ENCODE results near the gene IQCK.
"Not testable (repeated sequence)": the region's sequence is repeated elsewhere in the genome, so short reads cannot be mapped to it uniquely, and the experiment has no call there.

IQCK gene

DNA sequence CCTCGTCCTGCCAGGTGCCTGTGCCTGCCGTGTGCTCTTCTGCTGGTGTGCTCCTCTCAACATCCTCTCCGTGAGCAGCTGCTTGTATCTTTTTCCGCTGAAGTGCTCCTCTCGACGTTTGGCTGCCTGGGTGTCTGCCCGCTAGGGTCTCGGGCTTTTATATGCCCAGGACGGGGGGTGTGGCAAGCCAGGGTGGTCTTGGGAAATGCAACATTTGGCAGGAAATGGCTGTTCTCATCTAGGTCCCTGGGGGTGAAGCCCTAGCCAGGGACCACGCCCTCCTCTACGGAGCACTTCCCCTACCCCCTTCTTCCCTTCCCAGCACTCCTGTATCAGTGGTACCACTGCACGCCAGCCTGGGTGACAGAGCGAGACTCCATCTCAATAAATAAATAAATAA, 49.4 kb downstream of the IQCK start:
- peaks cover 11% of the 10 kb centered on the region for H3K9me3 Mint-ChIP-seq
- no peak overlapping the region for H3K4me3 Mint-ChIP-seq
- no peak for ATAC-seq (ENCODE audit: low read depth)
- H3K27ac Mint-ChIP-seq, result no peak overlapping the region
- no peaks in the 10 kb centered on the region for H3K4me1 Mint-ChIP-seq
- no peak for DNase-seq (ENCODE audit: low spot score in 2 of 2)
- H3K27me3 Mint-ChIP-seq, result peaks cover 4% of the 10 kb centered on the region
- peaks cover 9% of the 10 kb centered on the region for H3K36me3 Mint-ChIP-seq

- H3K27me3 Mint-ChIP-seq, result peaks cover 4% of the 10 kb centered on the region
- H3K4me3 Mint-ChIP-seq, result no peak overlapping the region
- peaks cover 9% of the 10 kb centered on the region for H3K36me3 Mint-ChIP-seq
- H3K9me3 Mint-ChIP-seq, result peaks cover 11% of the 10 kb centered on the region
- no peaks in the 10 kb centered on the region for H3K4me1 Mint-ChIP-seq
- no peak overlapping the region for H3K27ac Mint-ChIP-seq
- ATAC-seq (ENCODE audit: low read depth), result no peak
- DNase-seq (ENCODE audit: low spot score in 2 of 2), result no peak
Measured at GRCh38 chr16:19769239-19769638, 51.2 kb downstream of the IQCK start.

GRCh38 chr16:19771040-19771439, 53.0 kb downstream of the IQCK start:
- Mint-ChIP-seq H3K36me3 (peaks cover 9% of the 10 kb centered on the region), H3K9me3 (peaks cover 11% of the 10 kb centered on the region), H3K27me3 (peaks cover 4% of the 10 kb centered on the region), H3K4me3 (no peak overlapping the region), H3K27ac (no peak overlapping the region), H3K4me1 (no peaks in the 10 kb centered on the region)
- DNase-seq (ENCODE audit: low spot score in 2 of 2) (no peak), ATAC-seq (ENCODE audit: low read depth) (no peak)

DNA sequence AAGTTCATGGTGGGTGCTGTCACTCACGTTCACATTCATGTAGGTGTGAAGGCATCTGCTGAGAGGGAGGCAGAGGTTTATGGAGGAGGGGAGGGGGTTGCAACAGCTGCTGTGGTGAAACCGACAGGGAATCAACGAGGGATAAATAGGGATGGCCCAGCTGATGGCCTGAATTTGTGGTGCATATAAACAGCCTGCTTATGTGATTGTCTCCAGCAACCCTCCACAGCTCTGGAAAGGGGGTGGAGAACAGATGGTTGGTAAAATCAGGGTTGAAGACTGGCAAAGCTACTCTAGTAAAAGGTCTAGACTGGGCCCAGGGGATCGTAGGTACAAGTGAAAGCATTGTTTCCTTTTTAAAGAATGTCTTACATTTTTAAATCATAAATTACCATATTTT, 53.7 kb downstream of the IQCK start:
- Mint-ChIP-seq H3K4me1 (no peaks in the 10 kb centered on the region), H3K4me3 (no peak overlapping the region), H3K9me3 (peaks cover 11% of the 10 kb centered on the region), H3K36me3 (peaks cover 9% of the 10 kb centered on the region), H3K27me3 (peaks cover 4% of the 10 kb centered on the region), H3K27ac (no peak overlapping the region)
- ATAC-seq (ENCODE audit: low read depth) (no peak), DNase-seq (ENCODE audit: low spot score in 2 of 2) (no peak)

GRCh38 chr16:19774024-19774423, 56.0 kb downstream of the IQCK start:
- peaks cover 6% of the 10 kb centered on the region for H3K36me3 Mint-ChIP-seq
- H3K27ac Mint-ChIP-seq, result no peak overlapping the region
- DNase-seq (ENCODE audit: low spot score in 2 of 2), result no peak
- H3K4me1 Mint-ChIP-seq, result peaks cover 2% of the 10 kb centered on the region
- peaks cover 9% of the 10 kb centered on the region for H3K9me3 Mint-ChIP-seq
- H3K4me3 Mint-ChIP-seq, result no peak overlapping the region
- peaks cover 2% of the 10 kb centered on the region for H3K27me3 Mint-ChIP-seq
- ATAC-seq (ENCODE audit: low read depth), result no peak

DNA sequence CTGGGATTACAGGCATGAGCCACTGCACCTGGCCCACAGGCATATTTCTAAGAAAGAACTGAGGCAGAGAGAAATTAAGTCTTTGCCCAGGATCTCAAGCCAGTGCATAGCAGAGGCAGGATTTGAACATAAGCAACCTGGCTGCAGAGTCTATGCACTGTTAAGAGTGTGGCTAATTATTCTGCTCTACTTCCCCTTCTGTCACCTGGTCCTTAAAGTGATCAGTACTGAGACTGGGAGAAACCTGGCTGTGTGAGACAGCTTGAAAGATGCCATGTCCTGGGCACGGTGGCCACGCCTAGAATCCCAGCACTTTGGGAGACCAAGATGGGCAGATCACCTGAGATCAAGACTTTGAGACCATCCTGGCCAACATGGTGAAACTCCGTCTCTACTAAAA, 58.1 kb downstream of the IQCK start:
- Mint-ChIP-seq H3K4me1 (peaks cover 2% of the 10 kb centered on the region), H3K27ac (no peak overlapping the region), H3K27me3 (no peaks in the 10 kb centered on the region), H3K36me3 (no peaks in the 10 kb centered on the region), H3K9me3 (no peaks in the 10 kb centered on the region), H3K4me3 (no peak overlapping the region)
- DNase-seq (ENCODE audit: low spot score in 2 of 2) (no peak), ATAC-seq (ENCODE audit: low read depth) (no peak)

DNA sequence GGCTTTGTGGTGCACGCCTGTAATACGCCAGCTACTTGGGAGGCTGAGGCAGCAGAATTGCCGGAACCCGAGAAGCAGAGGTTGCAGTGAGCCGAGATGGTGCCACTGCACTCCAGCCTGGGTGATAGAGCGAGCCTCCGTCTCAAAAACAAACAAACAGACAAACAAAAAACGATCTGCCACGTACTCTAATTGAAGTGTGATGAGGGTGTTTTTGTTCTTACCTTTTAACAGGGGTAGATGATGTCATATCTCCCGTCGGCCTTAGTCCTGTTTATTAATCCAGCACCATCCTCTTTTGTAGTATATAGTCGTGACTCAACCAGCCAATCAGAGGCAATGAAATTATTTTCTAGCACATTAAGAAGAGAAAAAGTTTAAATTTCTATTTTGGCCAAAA, 58.5 kb downstream of the IQCK start:
- Mint-ChIP-seq H3K4me3 (no peak overlapping the region), H3K27me3 (no peaks in the 10 kb centered on the region), H3K4me1 (peaks cover 2% of the 10 kb centered on the region), H3K9me3 (no peaks in the 10 kb centered on the region), H3K36me3 (no peaks in the 10 kb centered on the region), H3K27ac (no peak overlapping the region)
- no peak for DNase-seq (ENCODE audit: low spot score in 2 of 2)
- ATAC-seq (ENCODE audit: low read depth), result no peak

- ATAC-seq (ENCODE audit: low read depth) (no peak), DNase-seq (ENCODE audit: low spot score in 2 of 2) (no peak)
- Mint-ChIP-seq H3K4me1 (peaks cover 2% of the 10 kb centered on the region), H3K27me3 (no peaks in the 10 kb centered on the region), H3K4me3 (no peak overlapping the region), H3K9me3 (no peaks in the 10 kb centered on the region), H3K27ac (no peak overlapping the region), H3K36me3 (no peaks in the 10 kb centered on the region)
Measured at GRCh38 chr16:19780321-19780720, 62.2 kb downstream of the IQCK start.

DNA sequence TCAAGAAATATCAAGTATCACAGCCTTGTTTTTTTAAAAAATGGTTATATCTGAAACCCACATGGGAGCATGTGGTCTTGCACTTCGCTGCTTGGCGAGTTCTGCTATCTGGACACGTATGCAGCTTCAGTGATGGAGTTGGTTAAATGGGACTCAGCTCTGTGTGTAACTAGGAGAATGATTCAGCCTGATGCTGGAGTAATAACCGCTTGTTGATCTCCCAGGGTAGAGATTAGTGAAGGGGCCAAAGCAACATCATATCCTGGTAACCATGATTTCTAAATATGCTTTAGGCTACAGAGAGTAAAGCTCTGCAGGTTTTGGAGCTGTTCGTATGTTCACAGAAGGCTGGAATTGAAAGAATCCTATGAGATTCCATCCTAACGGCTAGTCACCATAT, 63.2 kb downstream of the IQCK start:
- H3K4me1 Mint-ChIP-seq, result peaks cover 2% of the 10 kb centered on the region
- DNase-seq (ENCODE audit: low spot score in 2 of 2) (no peak), ATAC-seq (ENCODE audit: low read depth) (no peak)
- no peaks in the 10 kb centered on the region for H3K27me3 Mint-ChIP-seq
- no peak overlapping the region for H3K4me3 Mint-ChIP-seq
- no peaks in the 10 kb centered on the region for H3K9me3 Mint-ChIP-seq
- H3K36me3 Mint-ChIP-seq, result no peaks in the 10 kb centered on the region
- H3K27ac Mint-ChIP-seq, result no peak overlapping the region

DNA sequence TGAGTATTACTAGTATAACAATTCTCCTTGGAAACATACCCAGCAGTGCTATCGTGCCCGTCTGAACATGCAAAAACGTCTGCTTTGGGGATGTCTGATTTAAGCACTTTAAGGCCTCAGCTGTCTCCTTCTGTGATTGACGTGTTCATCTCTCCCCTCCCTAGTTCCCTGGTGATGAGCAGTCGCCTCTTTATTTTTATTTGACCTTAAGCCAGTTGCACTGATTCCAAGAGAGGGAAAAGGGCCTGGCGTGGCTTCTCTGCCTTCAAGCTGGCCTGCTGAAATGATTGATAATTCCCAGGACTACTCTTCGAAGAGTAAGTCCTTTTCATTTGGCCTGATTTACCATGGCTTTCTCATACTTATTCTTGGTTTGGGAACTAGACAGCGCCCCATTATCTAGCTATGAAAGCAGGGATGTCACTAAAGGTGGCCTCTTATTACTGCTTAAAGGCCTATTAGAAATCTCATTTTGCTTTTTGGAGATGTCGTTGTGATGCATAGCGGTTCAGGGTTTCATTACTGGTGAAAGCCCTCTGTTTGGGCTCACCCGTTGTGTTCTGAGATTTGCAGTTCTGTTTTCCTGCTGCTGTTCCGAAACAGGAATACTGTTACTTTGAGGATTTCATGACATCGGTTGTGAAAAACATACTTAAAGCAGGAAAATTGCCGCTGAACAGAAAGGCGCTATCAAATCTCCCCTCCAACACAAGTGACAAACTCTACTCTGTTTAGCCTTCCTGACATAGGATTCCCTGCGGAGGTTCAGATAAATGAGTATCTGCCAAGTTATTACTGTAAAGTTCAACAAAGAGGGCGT, 65.5 kb downstream of the IQCK start:
- no peaks in the 10 kb centered on the region for H3K4me1 Mint-ChIP-seq
- no peaks in the 10 kb centered on the region for H3K9me3 Mint-ChIP-seq
- H3K27ac Mint-ChIP-seq, result no peak overlapping the region
- DNase-seq (ENCODE audit: low spot score in 2 of 2) (no peak), ATAC-seq (ENCODE audit: low read depth) (no peak)
- peaks cover 1% of the 10 kb centered on the region for H3K27me3 Mint-ChIP-seq
- no peaks in the 10 kb centered on the region for H3K36me3 Mint-ChIP-seq
- no peak overlapping the region for H3K4me3 Mint-ChIP-seq

DNA sequence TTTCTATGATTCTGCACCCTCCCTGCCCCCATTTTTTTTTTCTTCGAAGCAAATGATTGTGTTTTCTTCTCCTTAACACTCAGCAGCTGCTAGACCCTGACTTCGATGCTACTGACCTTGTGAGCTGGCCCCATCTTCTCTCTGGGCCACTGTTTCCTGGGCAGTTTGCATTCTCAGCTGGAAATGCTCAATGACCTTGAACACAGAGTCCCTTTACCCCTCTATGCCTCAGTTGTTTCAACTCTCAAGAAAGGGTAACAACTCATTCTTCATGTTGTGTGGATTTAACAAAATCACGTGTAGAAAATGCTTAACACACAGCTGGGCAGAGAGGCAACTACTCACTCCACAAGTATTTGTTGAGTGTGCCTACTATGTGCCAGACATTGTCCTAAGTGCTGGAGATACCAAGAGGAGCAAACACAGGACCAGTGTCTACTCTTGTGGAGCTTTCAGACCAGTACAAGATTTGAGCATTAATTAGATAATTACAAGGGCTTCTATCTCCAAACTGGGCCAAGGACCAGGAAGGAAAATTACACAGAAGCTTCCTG, 66.2 kb downstream of the IQCK start:
- Mint-ChIP-seq H3K4me1 (no peaks in the 10 kb centered on the region), H3K27me3 (peaks cover 1% of the 10 kb centered on the region), H3K36me3 (no peaks in the 10 kb centered on the region), H3K9me3 (no peaks in the 10 kb centered on the region), H3K4me3 (no peak overlapping the region), H3K27ac (no peak overlapping the region)
- no peak for DNase-seq (ENCODE audit: low spot score in 2 of 2)
- no peak for ATAC-seq (ENCODE audit: low read depth)

DNA sequence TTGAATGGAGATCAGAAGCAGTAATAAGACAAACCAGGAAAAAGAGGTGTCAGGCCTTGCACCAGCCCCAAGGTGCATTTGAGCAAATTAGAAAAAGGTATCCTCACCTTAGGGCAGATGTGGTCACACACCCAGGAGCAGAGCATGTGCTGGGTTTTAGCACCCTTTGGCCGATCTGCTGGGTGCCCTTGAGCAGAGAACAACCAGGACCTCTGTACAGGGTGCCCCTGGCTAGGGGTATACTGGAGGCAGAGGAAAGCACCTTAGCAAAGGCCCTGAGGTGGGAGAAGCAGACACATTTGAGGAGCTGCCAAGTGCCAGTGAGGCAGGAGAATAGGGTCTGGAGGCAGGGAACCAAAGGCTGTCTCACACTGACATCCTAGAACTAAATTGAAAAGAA, 67.0 kb downstream of the IQCK start:
- ATAC-seq (ENCODE audit: low read depth), result no peak

DNA sequence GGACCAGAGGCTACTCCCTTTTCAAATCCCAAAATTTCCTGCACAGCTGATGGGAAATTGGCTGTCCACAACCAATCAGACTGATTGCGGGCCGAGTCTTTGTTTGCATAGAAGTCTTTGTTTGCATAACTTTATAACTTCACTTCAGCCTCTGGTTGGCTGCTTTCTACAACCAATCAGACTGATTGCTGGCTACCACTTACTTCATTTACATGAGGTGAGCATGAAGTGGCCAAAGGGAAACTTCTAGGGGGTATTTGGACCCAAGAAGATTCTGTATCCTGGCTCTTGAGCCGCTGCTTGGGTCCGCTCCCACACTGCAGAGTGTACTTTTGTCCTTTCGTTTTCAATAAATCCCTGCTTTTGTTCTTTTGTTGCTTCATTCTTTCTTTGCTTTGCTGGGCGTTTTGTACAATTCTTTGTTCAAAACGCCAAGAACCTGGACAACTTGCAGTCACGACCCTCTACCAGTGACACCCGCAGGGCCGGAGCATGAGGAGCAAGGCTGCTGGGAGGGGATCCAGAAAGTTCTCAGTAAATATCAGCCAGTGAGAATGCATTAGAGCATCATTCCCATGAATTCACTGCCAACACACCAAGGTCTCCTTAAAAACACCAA, 67.5 kb downstream of the IQCK start:
- DNase-seq (ENCODE audit: low spot score in 2 of 2), result no peak
- H3K9me3 Mint-ChIP-seq, result no peaks in the 10 kb centered on the region
- no peak overlapping the region for H3K27ac Mint-ChIP-seq
- no peaks in the 10 kb centered on the region for H3K36me3 Mint-ChIP-seq
- no peak overlapping the region for H3K4me3 Mint-ChIP-seq
- H3K27me3 Mint-ChIP-seq, result peaks cover 1% of the 10 kb centered on the region
- no peak for ATAC-seq (ENCODE audit: low read depth)
- no peaks in the 10 kb centered on the region for H3K4me1 Mint-ChIP-seq

More for the DNA sequence above, 67.0 kb downstream of the IQCK start:
- Mint-ChIP-seq H3K9me3 (no peaks in the 10 kb centered on the region), H3K27me3 (peaks cover 1% of the 10 kb centered on the region), H3K27ac (no peak overlapping the region), H3K4me1 (no peaks in the 10 kb centered on the region), H3K36me3 (no peaks in the 10 kb centered on the region), H3K4me3 (no peak overlapping the region)
- no peak for DNase-seq (ENCODE audit: low spot score in 2 of 2)

GRCh38 chr16:19801369-19801768, 83.3 kb downstream of the IQCK start:
- not testable (repeated sequence) for ATAC-seq (ENCODE audit: low read depth)

More at GRCh38 chr16:19801369-19801768, 83.3 kb downstream of the IQCK start:
- not testable (repeated sequence) for H3K9me3 Mint-ChIP-seq; H3K4me3 Mint-ChIP-seq; H3K4me1 Mint-ChIP-seq; DNase-seq (ENCODE audit: low spot score in 2 of 2); H3K36me3 Mint-ChIP-seq; H3K27me3 Mint-ChIP-seq; H3K27ac Mint-ChIP-seq
